Neural cell (in vitro differentiated cells): Measurements from ENCODE around the gene PLAU. TPM values are rescaled to one million over a fixed set of nuclear protein-coding genes. Genes with fewer than 3 reads are reported as not detected.

Experiments
- H2AFZ ChIP-seq: fragments of 200-600, 300-800 bp; sonication (generic), shearing (Covaris generic); 2 replicates; pipeline ENCODE4 v1.6.0; 2014; ENCODE audit warnings: low read depth, mild to moderate bottlenecking, antibody characterized with exemption, low read length, moderate library complexity
- H3F3A ChIP-seq: fragments of 200-600 bp; shearing (Covaris generic); 2 replicates; pipeline ENCODE4 v1.6.1; 2016; ENCODE audit warnings: mild to moderate bottlenecking, moderate library complexity, mixed read lengths, antibody characterized with exemption, low read length; ENCODE audit not compliant: insufficient read depth, poor library complexity, severe bottlenecking
- H3K27ac ChIP-seq: fragments of 200-600, 300-800 bp; sonication (generic), shearing (Covaris generic); 2 replicates; pipeline ENCODE4 v1.5.1; 2014; ENCODE audit warnings: mild to moderate bottlenecking, low read length, moderate library complexity
- H3K27me3 ChIP-seq: fragments of 300-800, 200-600 bp; sonication (generic), shearing (Covaris generic); 2 replicates; pipeline ENCODE4 v1.6.0; 2014; ENCODE audit warnings: mild to moderate bottlenecking, low read depth, low read length, moderate library complexity; ENCODE audit not compliant: insufficient read depth
- H3K36me3 ChIP-seq: fragments of 300-800, 200-600 bp; sonication (generic), shearing (Covaris generic); 2 replicates; pipeline ENCODE4 v1.5.1; 2014; ENCODE audit warnings: mild to moderate bottlenecking, antibody characterized with exemption, low read length, moderate library complexity; ENCODE audit not compliant: insufficient read depth
- H3K4me2 ChIP-seq: fragments of 300-800, 200-600 bp; sonication (generic), shearing (Covaris generic); 2 replicates; pipeline ENCODE4 v1.6.0; 2014; ENCODE audit warnings: mild to moderate bottlenecking, low read length
- H3K4me3 ChIP-seq: fragments of 300-800, 200-600 bp; sonication (generic), shearing (Covaris generic); 2 replicates; pipeline ENCODE4 v1.5.1; 2014; ENCODE audit warnings: mild to moderate bottlenecking, low read length, moderate library complexity
- H3K79me2 ChIP-seq: fragments of 200-600 bp; shearing (Covaris generic); replicated peaks from 2 replicates; pipeline ENCODE4 v1.6.0; 2014; ENCODE audit warnings: mild to moderate bottlenecking, low read length, moderate library complexity; ENCODE audit not compliant: insufficient read depth
- H3K9ac ChIP-seq: fragments of 300-800, 200-600 bp; sonication (generic), shearing (Covaris generic); 2 replicates; pipeline ENCODE4 v1.6.1; 2016; ENCODE audit warnings: mild to moderate bottlenecking, low read length, mixed read lengths
- H3K9me2 ChIP-seq: fragments of 200-600 bp; shearing (Covaris generic); 2 replicates; pipeline ENCODE4 v1.6.1; 2016; ENCODE audit warnings: mild to moderate bottlenecking, low read length, mixed read lengths; ENCODE audit not compliant: insufficient read depth
- H3K9me3 ChIP-seq: fragments of 200-600, 300-800 bp; sonication (generic), shearing (Covaris generic); 2 replicates; pipeline ENCODE4 v1.6.1; 2016; ENCODE audit warnings: mild to moderate bottlenecking, mixed run types, low read length, moderate library complexity, mixed read lengths
- H4K20me1 ChIP-seq: fragments of 200-600 bp; shearing (Covaris generic); 2 replicates; pipeline ENCODE4 v1.6.1; 2016; ENCODE audit warnings: mild to moderate bottlenecking, mixed run types; ENCODE audit not compliant: insufficient read depth
- CTCF ChIP-seq: fragments of 450-650 bp; IDR thresholded peaks from 2 replicates; pipeline ENCODE4 v1.5.1; 2014; ENCODE audit warnings: antibody characterized with exemption, mild to moderate bottlenecking, moderate library complexity; ENCODE audit not compliant: poor library complexity, severe bottlenecking
- EP300 ChIP-seq: fragments of 450-650 bp; conservative IDR thresholded peaks from 2 replicates; pipeline ENCODE4 v1.6.1; 2014; ENCODE audit warnings: antibody characterized with exemption, mild to moderate bottlenecking, moderate library complexity; ENCODE audit not compliant: poor library complexity, severe bottlenecking
- EZH2 ChIP-seq: fragments of 200-600, 300-800 bp; shearing (Covaris generic), sonication (generic); IDR thresholded peaks from 2 replicates; pipeline ENCODE4 v1.6.1; 2014; ENCODE audit warnings: antibody characterized with exemption, low read length, borderline replicate concordance, mild to moderate bottlenecking; ENCODE audit not compliant: insufficient read depth, poor library complexity, severe bottlenecking
- MXI1 ChIP-seq: fragments of 450-650 bp; conservative IDR thresholded peaks from 2 replicates; pipeline ENCODE4 v1.6.1; 2014; ENCODE audit warnings: antibody characterized with exemption, mild to moderate bottlenecking; ENCODE audit not compliant: poor library complexity, severe bottlenecking
- POLR2AphosphoS5 ChIP-seq: IDR thresholded peaks from 2 replicates; pipeline ENCODE4 v1.6.1; 2012
- RAD21 ChIP-seq: fragments of 450-650 bp; conservative IDR thresholded peaks from 2 replicates; pipeline ENCODE4 v1.6.1; 2014; ENCODE audit warnings: antibody characterized with exemption, mild to moderate bottlenecking, moderate library complexity
- SMC3 ChIP-seq: fragments of 450-650 bp; conservative IDR thresholded peaks from 2 replicates; pipeline ENCODE4 v1.6.1; 2014; ENCODE audit warnings: antibody characterized with exemption, mild to moderate bottlenecking, moderate library complexity; ENCODE audit not compliant: poor library complexity
- TAF1 ChIP-seq: IDR thresholded peaks from 2 replicates; pipeline ENCODE4 v1.6.1; 2012; ENCODE audit warnings: low read depth
- polyA plus RNA-seq: library from polyadenylated mRNA; depleted of rRNA; stranded (reverse); fragments of >200 nt; gene quantifications from 2 replicates; pipeline ENCODE4 v1.2.3, GENCODE V29; 2014
- TF ChIP-seq, protein P1 (sequence below): IDR thresholded peaks from 2 replicates; pipeline ENCODE4 v1.6.1; 2012; ENCODE audit warnings: borderline replicate concordance

Gene PLAU
- polyA plus RNA-seq, 1 donor from 2014 or later = 1.1 TPM

DNA sequence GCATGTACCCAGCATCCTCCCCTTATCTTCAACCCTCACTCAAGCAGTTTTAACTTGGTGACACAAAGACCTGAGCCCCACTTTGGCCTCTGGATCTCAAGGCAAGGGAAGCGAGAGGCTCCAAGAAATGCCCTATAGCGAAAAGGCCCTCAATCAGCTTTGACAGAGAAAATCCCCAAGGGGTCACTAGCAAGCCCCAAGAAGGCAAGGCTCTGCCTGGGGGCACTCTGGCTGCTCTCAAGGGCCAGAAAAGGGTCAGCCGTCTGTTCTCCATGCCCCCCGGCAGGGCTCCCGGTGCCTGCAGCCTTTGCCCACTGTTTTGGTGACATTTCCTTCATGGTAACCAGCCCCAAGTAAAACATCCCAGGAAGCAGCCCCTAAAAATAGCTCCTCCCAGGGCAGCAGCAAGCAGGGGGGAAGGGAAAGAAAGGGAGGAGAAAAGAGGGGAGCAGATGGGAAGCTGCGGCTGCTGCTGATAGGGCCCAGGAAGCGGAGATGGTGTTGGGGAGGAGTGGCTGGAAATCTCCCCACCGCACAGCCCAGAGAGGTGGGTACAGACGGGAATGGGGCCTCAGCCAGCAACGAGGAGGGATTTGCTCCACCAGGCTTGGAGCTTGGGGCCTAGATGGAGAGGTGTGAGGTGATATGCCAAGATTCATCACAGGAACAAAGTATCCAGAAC is 43.7 kb upstream of the PLAU start:
- Histone ChIP-seq H3K9ac (no peak overlapping the region), H3K36me3 (no peaks in the 10 kb centered on the region), H2AFZ (no peak overlapping the region), H4K20me1 (no peaks in the 10 kb centered on the region), H3F3A (no peaks in the 10 kb centered on the region), H3K79me2 (no peaks in the 10 kb centered on the region), H3K4me2 (no peak overlapping the region), H3K27ac (no peak overlapping the region), H3K4me3 (no peak overlapping the region), H3K9me3 (no peaks in the 10 kb centered on the region), H3K9me2 (no peaks in the 10 kb centered on the region), H3K27me3 (no peaks in the 10 kb centered on the region)
- TF ChIP-seq RAD21 (no peak), POLR2AphosphoS5 (no peak), TAF1 (no peak), MXI1 (no peak), EZH2 (no peak), EP300 (no peak), CTCF (no peak), SMC3 (no peak)
- TF ChIP-seq, protein P1, sequence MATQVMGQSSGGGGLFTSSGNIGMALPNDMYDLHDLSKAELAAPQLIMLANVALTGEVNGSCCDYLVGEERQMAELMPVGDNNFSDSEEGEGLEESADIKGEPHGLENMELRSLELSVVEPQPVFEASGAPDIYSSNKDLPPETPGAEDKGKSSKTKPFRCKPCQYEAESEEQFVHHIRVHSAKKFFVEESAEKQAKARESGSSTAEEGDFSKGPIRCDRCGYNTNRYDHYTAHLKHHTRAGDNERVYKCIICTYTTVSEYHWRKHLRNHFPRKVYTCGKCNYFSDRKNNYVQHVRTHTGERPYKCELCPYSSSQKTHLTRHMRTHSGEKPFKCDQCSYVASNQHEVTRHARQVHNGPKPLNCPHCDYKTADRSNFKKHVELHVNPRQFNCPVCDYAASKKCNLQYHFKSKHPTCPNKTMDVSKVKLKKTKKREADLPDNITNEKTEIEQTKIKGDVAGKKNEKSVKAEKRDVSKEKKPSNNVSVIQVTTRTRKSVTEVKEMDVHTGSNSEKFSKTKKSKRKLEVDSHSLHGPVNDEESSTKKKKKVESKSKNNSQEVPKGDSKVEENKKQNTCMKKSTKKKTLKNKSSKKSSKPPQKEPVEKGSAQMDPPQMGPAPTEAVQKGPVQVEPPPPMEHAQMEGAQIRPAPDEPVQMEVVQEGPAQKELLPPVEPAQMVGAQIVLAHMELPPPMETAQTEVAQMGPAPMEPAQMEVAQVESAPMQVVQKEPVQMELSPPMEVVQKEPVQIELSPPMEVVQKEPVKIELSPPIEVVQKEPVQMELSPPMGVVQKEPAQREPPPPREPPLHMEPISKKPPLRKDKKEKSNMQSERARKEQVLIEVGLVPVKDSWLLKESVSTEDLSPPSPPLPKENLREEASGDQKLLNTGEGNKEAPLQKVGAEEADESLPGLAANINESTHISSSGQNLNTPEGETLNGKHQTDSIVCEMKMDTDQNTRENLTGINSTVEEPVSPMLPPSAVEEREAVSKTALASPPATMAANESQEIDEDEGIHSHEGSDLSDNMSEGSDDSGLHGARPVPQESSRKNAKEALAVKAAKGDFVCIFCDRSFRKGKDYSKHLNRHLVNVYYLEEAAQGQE = no peak

- H3K27me3 ChIP-seq = no peaks in the 10 kb centered on the region
- H3K36me3 ChIP-seq = no peaks in the 10 kb centered on the region
- TF ChIP-seq TAF1 (no peak), EP300 (no peak), MXI1 (no peak), EZH2 (no peak), SMC3 (no peak), POLR2AphosphoS5 (no peak), CTCF (no peak), RAD21 (no peak)
- TF ChIP-seq, protein P1 = no peak
- no peaks in the 10 kb centered on the region for H3K9me2 ChIP-seq
- no peak overlapping the region for H3K4me2 ChIP-seq
- H3K4me3 ChIP-seq = no peak overlapping the region
- no peaks in the 10 kb centered on the region for H4K20me1 ChIP-seq
- H3K9me3 ChIP-seq = no peaks in the 10 kb centered on the region
- H3K79me2 ChIP-seq = no peaks in the 10 kb centered on the region
- H2AFZ ChIP-seq = no peak overlapping the region
- no peak overlapping the region for H3K9ac ChIP-seq
- no peak overlapping the region for H3K27ac ChIP-seq
- H3F3A ChIP-seq = no peaks in the 10 kb centered on the region
These were observed 42.9 kb upstream of the PLAU start for GRCh38 chr10:73867871-73868631.
